Uterus (tissue), 2 donors: ENCODE data around the gene UBASH3A.

Source experiments
- POLR2A ChIP-seq, 2 donors: fragments of 450-650 bp; IDR thresholded peaks; one replicate each; pipeline ENCODE4 v1.6.1; 2016; ENCODE audit warnings: antibody characterized with exemption in 2 of 2, mild to moderate bottlenecking in 1 of 2, moderate library complexity in 1 of 2
- TF ChIP-seq, protein P1 (sequence below), 4 experiments: fragments of 200-600 bp in 2 of 4; fragments of 450-650 bp in 2 of 4; sonication (generic) in 2 of 4; IDR thresholded peaks; one replicate each; pipeline ENCODE4 v1.5.1; 2016 to 2019; ENCODE audit warnings: antibody characterized with exemption in 4 of 4, mild to moderate bottlenecking in 2 of 4, moderate library complexity in 1 of 4

DNA sequence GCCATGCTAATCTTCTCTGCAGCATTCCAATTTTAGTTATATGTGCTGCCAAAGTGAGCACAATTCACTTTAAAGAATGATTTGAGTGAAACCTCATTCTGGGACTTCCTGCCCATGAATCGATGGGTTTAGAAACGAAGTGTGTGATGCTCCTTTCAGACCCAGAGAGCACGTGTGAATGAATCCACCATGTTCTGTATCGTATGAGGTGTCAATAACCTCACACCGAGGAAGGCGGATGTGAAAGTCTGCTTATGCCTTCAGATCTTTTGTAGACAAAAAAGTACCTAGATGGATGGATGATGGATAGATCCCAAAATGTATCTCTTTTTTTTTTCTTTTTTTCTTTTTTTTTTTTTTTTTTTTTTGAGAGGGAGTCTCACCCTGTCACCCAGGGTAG is 13.8 kb downstream of the UBASH3A start:
- TF ChIP-seq, protein P1, sequence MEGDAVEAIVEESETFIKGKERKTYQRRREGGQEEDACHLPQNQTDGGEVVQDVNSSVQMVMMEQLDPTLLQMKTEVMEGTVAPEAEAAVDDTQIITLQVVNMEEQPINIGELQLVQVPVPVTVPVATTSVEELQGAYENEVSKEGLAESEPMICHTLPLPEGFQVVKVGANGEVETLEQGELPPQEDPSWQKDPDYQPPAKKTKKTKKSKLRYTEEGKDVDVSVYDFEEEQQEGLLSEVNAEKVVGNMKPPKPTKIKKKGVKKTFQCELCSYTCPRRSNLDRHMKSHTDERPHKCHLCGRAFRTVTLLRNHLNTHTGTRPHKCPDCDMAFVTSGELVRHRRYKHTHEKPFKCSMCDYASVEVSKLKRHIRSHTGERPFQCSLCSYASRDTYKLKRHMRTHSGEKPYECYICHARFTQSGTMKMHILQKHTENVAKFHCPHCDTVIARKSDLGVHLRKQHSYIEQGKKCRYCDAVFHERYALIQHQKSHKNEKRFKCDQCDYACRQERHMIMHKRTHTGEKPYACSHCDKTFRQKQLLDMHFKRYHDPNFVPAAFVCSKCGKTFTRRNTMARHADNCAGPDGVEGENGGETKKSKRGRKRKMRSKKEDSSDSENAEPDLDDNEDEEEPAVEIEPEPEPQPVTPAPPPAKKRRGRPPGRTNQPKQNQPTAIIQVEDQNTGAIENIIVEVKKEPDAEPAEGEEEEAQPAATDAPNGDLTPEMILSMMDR (IDR thresholded peaks at IDR 0.05), result no peak
- TF ChIP-seq POLR2A (IDR thresholded peaks at IDR 0.05), result no peak
